Inflammatory macrophage (primary cell): ENCODE data around the gene TAF6L.
"Not testable (repeated sequence)": the region's sequence is repeated elsewhere in the genome, so short reads cannot be mapped to it uniquely, and the experiment has no call there.

Experiments used
- DNase-seq, 2 donors: peaks; one replicate each; pipeline ENCODE4 v3.0.0-alpha.2; 2020 to 2022

Gene TAF6L

DNA sequence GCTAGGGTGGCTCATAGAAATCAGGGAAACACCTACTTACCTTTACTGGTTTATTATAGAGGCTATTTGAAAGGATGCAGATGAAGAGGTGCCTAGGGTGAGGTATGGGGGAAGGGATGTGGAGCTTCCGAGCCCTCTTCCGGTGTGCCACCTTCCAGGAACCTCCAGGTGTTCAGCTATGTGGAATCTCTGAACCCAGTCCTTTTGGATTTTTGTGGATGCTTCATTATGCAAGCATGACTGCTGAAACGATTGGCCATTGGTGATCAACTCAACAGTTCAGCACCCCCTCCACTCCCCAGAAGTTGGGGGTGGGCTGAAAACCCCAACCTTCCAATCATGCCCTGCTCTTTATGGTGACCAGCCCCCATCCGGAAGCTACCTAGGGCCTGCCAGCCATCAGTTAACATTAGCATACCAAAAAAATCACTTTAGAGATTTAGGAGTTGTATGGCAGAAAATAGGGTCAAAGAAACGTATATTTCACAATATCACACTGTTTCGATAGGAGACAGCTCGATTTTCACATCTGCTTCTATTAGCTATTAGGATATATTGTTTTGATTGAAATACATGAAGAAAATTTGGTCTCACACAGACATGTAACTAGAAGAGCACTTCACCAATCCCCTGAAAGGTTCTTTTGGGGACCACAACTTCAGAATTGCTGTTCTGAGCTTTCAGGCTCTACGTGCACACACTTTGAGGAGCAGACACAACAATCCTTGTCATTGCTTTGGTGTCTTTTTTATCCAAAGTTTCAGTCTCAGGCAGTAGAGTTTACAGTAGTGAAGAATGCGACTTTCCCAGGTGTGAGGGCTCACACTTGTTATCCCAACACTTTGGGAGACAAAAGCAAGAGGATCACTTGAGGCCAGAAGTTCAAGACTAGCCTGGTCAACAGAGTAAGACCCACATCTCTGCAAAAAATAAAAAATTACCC is 13.1 kb upstream of the TAF6L start:
- no peak for DNase-seq

DNA sequence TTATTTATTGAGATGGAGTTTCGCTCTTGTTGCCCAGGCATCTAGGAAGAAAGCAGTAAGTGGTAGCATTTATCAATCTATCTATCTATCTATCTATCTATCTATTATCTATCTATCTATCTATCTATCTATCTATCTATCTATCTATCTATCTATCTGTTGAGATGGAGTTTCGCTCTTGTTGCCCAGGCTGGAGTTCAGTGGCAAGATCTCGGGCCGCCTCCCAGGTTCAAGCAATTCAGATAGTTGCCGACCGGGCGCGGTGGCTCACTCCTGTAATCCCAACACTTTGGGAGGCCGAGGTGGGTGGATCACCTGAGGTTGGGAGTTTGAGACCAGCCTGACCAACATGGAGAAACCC is 10.3 kb upstream of the TAF6L start:
- not testable (repeated sequence) for DNase-seq

- no peak for DNase-seq
These were observed 435 bp upstream of the TAF6L start for GRCh38 chr11:62770778-62771143.

DNA sequence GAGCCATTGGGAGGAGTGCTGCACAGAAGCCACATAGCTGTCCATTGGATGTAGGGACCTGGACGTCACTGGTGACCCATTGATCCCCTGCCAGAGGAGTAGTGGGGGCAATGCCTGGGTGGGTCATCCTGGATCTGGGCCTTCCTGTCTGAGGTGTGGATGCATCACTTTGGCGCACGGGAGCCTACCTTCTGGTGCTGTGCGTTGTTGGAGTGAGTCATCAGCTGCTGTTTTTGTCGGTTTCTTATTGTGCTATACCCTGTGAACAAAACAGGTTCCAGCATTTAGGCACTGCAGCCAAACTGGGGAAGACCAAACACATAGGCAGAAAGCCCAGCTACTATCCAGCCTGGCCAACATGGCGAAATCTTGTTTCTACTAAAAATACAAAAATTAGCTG is 3.2 kb downstream of the TAF6L start:
- DNase-seq, result no peak

- DNase-seq, result no peak
These were observed 4.5 kb downstream of the TAF6L start for GRCh38 chr11:62775646-62776045.

DNA sequence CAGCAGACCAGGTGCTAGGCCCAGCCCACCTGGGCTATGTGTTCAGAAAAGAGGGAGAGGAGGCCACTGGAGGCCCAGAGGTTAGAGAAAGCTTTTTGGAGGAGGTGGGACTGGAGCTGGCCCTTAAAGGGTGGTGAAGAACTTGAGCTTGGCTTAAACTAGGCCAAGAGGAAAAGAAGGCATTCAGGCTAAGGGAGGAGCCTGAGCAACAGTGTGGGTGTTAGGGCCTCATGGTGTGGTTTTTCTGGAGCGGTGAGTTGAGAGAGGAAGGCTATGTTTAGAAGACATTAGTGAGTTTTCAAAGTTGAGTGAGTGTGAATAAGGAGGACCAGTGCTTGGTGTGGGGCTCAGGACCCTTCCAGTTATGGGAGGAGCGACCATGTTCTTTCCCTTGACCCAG is 6.2 kb downstream of the TAF6L start:
- DNase-seq, result peak; percentile 18 to 60

DNA sequence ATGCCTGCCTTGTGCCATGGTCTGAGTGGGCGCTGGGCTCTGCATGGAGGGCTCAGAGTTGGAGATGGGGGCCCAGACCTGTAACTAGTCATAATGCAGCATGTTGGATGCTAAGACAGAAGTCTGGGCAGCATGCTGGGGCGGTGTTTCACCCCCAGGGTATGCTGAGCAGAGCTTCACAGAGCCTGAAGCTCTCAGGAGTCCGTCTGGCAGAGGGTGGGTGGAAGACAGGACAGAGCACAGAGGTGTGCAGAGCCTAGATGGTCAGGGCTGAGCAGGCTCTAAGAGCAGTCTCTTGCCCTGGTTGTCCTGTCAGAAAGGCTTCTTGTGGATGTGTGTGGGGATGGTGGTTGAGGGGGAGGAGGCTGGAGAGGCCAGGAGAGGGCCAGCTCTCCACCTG is 7.2 kb downstream of the TAF6L start:
- no peak for DNase-seq

- DNase-seq, result no peak
These were observed 11.6 kb downstream of the TAF6L start for GRCh38 chr11:62782753-62783152.

DNA sequence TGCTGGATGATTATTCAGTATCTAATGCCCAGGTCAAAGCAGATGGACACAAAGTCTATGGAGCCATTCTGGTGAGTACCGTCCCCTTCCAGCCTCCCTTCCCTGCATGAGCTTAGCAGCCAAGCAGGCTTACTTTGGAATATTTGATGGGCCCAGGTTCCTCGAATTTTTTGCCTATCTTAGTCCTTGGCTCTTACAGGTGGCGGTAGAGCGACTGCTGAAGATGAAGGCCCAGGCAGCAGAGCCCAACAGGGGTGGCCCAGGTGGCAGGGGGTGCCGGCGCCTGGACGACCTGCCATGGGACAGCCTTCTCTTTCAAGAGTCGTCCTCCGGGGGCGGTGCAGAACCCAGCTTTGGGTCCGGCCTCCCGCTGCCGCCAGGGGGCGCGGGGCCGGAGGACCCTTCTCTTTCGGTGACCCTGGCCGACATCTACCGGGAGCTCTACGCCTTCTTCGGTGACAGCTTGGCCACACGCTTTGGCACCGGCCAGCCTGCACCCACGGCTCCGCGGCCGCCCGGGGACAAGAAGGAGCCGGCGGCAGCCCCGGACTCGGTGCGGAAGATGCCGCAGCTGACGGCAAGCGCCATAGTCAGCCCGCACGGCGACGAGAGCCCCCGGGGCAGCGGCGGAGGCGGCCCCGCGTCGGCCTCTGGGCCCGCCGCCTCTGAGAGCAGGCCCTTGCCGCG is 15.3 kb downstream of the TAF6L start:
- DNase-seq, result peak; percentile 89 to 91

DNA sequence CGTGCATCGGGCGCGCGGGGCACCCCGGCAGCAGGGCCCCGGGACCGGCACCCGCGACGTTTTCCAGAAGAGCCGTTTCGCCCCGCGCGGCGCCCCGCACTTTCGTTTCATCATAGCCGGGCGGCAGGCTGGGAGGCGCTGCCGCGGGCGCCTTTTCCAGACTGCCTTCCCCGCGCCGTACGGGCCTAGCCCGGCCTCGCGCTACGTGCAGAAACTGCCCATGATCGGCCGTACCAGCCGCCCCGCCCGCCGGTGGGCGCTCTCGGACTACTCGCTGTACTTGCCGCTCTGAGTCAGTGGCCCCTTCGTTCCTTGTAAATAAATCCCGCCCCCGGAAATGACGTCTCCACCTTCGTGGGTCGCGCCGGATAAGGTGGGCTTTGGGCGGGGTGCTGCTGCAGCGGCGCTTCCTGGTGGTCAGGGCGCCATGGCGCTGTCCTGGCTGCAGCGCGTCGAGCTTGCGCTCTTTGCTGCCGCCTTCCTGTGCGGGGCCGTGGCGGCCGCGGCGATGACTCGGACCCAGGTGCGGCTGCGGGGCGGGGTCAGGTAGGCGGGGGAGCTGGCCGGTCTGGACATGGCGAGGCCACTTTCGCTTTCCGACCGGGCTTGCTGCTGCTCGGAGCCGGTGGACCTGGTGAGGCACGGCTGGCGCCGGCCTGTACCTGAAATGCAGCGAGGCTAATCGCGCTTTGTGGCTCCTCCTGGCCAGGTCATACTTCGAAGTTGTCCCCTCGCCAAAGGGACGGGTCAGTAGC is 16.0 kb downstream of the TAF6L start, which contains the start of gene TMEM179B:
Gene TMEM179B, plus strand, starts transcription at position 398 of the 755 bp plus-strand sequence. Its CDS starts 30 bp downstream, at position 428.
- peak; percentile 99 to 100 for DNase-seq

DNA sequence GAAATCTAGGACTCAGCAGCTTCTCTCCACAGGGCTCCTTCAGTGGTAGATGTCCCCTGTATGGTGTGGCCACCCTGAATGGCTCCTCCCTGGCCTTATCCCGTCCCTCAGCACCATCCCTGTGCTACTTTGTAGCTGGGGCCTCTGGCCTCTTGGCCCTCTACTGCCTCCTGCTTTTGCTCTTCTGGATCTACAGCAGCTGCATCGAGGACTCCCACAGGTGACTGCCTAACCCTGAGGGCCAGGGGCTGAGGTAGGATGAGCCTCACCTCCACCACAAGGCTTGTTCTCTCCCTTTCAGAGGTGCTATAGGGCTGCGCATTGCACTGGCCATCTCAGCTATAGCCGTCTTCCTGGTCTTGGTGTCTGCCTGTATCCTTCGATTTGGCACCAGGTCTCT is 17.8 kb downstream of the TAF6L start:
- DNase-seq, result no peak

DNA sequence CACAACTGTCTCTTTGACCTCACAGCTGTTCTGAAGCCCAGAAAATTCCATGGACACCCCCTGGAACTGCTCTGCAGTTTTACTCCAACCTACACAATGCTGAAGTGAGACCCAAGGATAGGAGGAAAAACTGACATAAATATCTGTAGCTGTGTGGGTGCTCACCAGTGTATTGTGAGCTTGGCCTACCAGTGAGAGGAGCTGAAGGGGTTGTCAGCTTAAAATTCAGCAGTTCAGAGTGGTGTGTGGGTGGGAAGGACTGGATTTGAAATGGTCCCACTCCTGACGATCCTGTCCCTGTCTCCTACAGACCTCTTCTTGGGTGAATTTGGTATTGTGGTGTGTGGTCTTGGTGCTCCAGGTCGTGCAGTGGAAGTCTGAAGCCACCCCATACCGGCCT is 18.4 kb downstream of the TAF6L start:
- no peak for DNase-seq

DNA sequence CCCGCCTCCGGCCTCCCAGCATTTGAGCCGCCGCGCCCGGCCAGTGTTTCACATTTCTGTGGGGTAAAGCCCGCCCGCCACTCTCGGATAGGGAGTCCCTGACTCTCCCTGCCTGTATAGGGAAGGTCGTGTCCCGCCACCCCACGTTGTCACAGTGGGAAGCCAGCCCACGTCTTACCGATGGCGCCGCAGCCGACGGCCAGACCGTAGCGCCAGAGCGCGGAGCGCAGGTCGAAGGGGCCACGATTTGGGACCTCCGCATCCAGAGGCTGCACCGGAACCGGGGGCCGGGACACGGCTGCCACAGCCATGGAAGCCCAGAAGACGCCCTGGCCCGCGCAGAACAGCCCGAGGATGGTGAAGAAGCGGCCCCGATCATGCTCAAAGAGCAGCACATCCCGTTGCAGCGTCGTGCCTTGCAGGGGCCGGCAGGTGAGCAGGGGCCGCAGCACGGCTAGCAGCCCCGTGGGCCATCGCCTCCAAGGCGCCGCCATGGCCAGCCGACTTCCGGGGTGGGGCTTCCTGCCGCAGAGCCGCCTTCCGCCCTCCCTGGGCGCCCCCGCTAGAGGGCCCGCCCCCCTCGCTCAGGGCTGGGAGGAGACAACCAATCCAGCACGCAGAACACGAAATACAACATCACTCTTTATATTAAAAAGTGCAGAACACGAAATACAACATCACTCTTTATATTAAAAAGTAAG is 20.5 kb downstream of the TAF6L start, which contains the start of gene TMEM223:
Gene TMEM223, minus strand, starts transcription at position 506 of the 701 bp plus-strand sequence. Its CDS starts 12 bp downstream, at position 494.
- DNase-seq, result peak; percentile 77 to 86

- DNase-seq, result no peak
These were observed 21.0 kb downstream of the TAF6L start for GRCh38 chr11:62792202-62792575.

GRCh38 chr11:62794201-62794775 is 23.1 kb downstream of the TAF6L start:
- DNase-seq, result no peak

GRCh38 chr11:62796281-62796680 is 25.1 kb downstream of the TAF6L start:
- DNase-seq, result no peak

- no peak for DNase-seq
These were observed 28.3 kb downstream of the TAF6L start for GRCh38 chr11:62799486-62799885.

DNA sequence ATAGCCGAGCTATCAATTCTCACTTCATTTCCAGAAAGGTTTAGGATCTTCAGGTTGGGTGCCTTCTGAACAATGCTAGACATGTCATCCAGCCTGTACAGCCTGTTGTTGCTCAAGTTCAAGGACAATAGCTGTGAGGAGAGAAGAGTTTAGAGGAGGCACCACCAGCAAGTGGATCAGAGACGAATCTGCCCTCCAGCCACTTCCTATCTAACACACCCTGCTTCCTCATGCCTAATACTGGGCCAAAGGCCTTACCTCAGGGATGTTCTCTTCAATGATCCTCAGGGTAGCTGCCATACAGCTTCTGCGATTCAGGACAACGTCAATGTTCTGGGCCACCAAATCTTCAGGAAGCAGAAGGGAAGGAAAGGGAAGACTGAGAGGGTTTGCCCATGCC is 29.9 kb downstream of the TAF6L start:
- no peak for DNase-seq

GRCh38 chr11:62804310-62805075 is 33.3 kb downstream of the TAF6L start:
- DNase-seq, result peak; percentile 44 to 55

DNA sequence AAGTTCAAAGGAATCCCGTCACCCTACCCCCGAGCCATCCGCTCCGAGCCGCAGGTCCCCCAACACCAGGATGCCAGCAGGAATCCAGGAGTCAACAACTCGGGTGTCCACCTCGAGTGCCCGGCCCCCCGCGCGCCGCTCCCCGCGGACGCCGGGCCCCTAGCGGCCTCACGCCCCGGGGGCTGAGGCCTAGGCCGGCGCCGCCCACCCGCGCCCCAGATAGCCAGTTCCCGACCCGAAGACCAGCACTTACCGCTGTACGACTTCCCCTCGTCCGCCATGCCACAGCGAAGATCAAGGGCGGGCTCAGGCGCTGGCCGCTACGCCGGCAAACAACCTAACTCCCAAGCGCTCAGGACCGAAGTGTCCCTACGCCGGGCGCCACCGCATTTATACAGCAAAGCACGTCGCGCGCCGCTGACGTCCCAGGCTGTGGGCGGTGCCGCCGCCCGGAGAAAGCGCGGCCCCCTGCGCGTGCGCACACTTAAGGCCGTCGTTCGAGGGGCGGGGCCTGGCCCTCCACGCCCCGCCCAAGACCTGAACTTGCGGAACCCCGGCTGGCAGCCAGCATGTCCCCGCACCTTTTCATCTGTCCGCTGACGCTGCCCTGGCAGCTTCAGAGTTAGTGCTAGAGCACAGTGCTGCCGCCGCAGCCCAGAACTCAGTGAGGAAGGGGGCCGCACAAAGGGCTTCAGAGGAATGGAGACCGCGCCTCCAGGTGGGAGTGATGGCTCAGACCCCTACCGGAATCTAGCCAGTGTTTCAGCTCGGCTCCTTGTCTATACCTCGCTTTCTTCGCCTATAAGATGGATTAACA is 34.1 kb downstream of the TAF6L start, which contains the start of gene NXF1:
Gene NXF1, minus strand, starts transcription at position 365 of the 817 bp plus-strand sequence. Its CDS starts 84 bp downstream, at position 281.
- peak; percentile 97 to 98 for DNase-seq
